Progenitor cell of endocrine pancreas (in vitro differentiated cells): ENCODE data around the gene LMO2. TPM values are rescaled to one million over a fixed set of nuclear protein-coding genes. Genes with fewer than 3 reads are reported as not detected.

Source experiments
- DNase-seq: peaks from one replicate; pipeline ENCODE4 v3.0.0; 2021; ENCODE audit warnings: low spot score; ENCODE audit not compliant: unreplicated experiment
- H3K27ac Mint-ChIP-seq: 2 replicates; pipeline ENCODE4 v1.8.0; 2021; ENCODE audit warnings: mild to moderate bottlenecking, moderate library complexity, mixed read lengths
- H3K27me3 Mint-ChIP-seq: 2 replicates; pipeline ENCODE4 v1.8.0; 2021; ENCODE audit warnings: mixed read lengths
- H3K36me3 Mint-ChIP-seq: 2 replicates; pipeline ENCODE4 v1.8.0; 2022; ENCODE audit warnings: mixed read lengths; ENCODE audit not compliant: insufficient read depth
- H3K4me1 Mint-ChIP-seq: 2 replicates; pipeline ENCODE4 v1.8.0; 2021; ENCODE audit warnings: low read depth, mixed read lengths
- H3K4me3 Mint-ChIP-seq: 2 replicates; pipeline ENCODE4 v1.8.0; 2021; ENCODE audit warnings: low read depth, mild to moderate bottlenecking, moderate library complexity, mixed read lengths
- H3K9me3 Mint-ChIP-seq: 2 replicates; pipeline ENCODE4 v1.8.0; 2021; ENCODE audit warnings: low read depth, mixed read lengths
- total RNA-seq: library from RNA; stranded (reverse); gene quantifications from 2 replicates; pipeline ENCODE4 v1.2.1, GENCODE V29; 2021
- TF ChIP-seq, protein P1 (sequence below): fragments of 200-600 bp; sonication (generic); IDR thresholded peaks from one replicate; pipeline ENCODE4 v1.5.0; 2021; ENCODE audit warnings: antibody characterized with exemption, mild to moderate bottlenecking; ENCODE audit not compliant: unreplicated experiment

The LMO2 gene
- total RNA-seq, 1 donor from 2014 or later: 0.36 TPM

DNA sequence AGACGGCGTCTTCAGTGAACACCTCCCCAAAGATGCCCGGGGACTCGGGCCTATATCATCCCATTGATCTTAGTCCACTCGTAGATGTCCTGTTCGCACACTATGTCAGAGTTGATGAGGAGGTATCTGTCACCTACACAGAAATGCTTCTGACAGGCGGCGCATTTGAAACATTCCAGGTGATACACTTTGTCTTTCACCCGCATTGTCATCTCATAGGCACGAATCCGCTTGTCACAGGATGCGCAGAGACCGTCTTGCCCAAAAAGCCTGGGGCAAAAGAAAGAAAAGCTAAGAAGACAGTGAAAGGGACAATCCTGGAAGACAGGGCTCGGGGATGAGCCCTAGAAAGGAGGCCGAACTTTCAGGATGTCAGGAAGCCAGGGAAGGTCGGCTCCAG, 32.6 kb downstream of the LMO2 start:
- TF ChIP-seq, protein P1, sequence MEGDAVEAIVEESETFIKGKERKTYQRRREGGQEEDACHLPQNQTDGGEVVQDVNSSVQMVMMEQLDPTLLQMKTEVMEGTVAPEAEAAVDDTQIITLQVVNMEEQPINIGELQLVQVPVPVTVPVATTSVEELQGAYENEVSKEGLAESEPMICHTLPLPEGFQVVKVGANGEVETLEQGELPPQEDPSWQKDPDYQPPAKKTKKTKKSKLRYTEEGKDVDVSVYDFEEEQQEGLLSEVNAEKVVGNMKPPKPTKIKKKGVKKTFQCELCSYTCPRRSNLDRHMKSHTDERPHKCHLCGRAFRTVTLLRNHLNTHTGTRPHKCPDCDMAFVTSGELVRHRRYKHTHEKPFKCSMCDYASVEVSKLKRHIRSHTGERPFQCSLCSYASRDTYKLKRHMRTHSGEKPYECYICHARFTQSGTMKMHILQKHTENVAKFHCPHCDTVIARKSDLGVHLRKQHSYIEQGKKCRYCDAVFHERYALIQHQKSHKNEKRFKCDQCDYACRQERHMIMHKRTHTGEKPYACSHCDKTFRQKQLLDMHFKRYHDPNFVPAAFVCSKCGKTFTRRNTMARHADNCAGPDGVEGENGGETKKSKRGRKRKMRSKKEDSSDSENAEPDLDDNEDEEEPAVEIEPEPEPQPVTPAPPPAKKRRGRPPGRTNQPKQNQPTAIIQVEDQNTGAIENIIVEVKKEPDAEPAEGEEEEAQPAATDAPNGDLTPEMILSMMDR: no peak
- DNase-seq: no peak
- H3K4me1 Mint-ChIP-seq: peaks cover 3% of the 10 kb centered on the region
- no peaks in the 10 kb centered on the region for H3K9me3 Mint-ChIP-seq
- no peak overlapping the region for H3K4me3 Mint-ChIP-seq
- no peak overlapping the region for H3K27ac Mint-ChIP-seq
- H3K36me3 Mint-ChIP-seq: no peaks in the 10 kb centered on the region
- peaks cover 70% of the 10 kb centered on the region for H3K27me3 Mint-ChIP-seq

DNA sequence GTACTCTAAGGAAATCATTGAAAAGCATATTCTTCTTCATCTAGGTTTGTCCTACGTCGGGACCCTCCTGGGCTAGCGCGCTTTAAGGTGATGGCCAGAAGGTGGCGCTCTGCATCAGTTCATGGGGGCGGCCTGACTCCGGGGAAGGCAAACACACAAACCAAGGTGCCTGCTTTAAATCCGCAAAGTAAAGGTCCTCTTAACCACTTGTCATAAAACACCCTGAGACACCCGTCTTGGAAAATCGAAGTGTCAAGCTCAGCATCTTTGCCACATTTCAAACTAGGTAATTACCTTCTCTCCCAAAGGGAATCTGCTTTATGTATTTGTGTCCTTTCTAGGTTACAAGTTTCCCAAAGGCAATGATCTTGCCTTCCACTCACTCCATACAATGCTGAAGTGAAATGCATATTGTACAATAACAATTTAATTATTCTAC, 33.9 kb downstream of the LMO2 start:
- H3K4me3 Mint-ChIP-seq: no peak overlapping the region
- H3K9me3 Mint-ChIP-seq: no peaks in the 10 kb centered on the region

GRCh38 chr11:33855500-33855899, 36.4 kb downstream of the LMO2 start:
- Mint-ChIP-seq H3K27ac (no peak overlapping the region), H3K27me3 (peaks cover 58% of the 10 kb centered on the region)
- TF ChIP-seq, protein P1: no peak

More for the DNA sequence above, 33.9 kb downstream of the LMO2 start:
- Mint-ChIP-seq H3K27ac (no peak overlapping the region), H3K36me3 (no peaks in the 10 kb centered on the region), H3K4me1 (peaks cover 3% of the 10 kb centered on the region), H3K27me3 (peaks cover 66% of the 10 kb centered on the region)
- peak; percentile 71 for DNase-seq
- TF ChIP-seq, protein P1: peak; percentile 98

GRCh38 chr11:33848717-33849390, 43.0 kb downstream of the LMO2 start:
- Mint-ChIP-seq H3K9me3 (no peaks in the 10 kb centered on the region), H3K27me3 (peaks cover 32% of the 10 kb centered on the region)
- TF ChIP-seq, protein P1: no peak

More at GRCh38 chr11:33855500-33855899, 36.4 kb downstream of the LMO2 start:
- no peak for DNase-seq
- no peaks in the 10 kb centered on the region for H3K36me3 Mint-ChIP-seq
- no peak overlapping the region for H3K4me3 Mint-ChIP-seq
- H3K9me3 Mint-ChIP-seq: no peaks in the 10 kb centered on the region
- peaks cover 3% of the 10 kb centered on the region for H3K4me1 Mint-ChIP-seq

DNA sequence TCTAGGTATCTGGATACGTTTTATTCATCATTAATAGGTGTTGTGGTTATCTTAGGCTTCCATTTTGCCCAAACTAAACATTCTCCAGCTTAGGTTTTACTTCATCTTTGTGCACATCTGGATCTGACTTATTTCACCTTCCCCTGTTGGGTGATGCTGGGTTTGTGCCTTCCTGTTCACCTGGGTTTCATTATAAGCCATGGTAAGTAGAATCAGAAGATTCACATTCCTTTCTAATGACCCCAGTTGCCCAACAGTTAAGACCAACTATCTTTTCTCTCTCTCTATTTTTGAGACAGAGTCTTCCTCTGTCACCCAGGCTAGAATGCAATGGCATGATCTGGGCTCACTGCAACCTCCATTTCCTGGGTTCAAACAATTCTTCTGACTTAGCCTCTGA, 44.6 kb downstream of the LMO2 start:
- Mint-ChIP-seq H3K4me1 (no peaks in the 10 kb centered on the region), H3K9me3 (no peaks in the 10 kb centered on the region), H3K27me3 (peaks cover 19% of the 10 kb centered on the region), H3K36me3 (no peaks in the 10 kb centered on the region), H3K27ac (no peak overlapping the region), H3K4me3 (no peak overlapping the region)
- TF ChIP-seq, protein P1: no peak
- no peak for DNase-seq

More at GRCh38 chr11:33848717-33849390, 43.0 kb downstream of the LMO2 start:
- no peak overlapping the region for H3K4me3 Mint-ChIP-seq
- no peak overlapping the region for H3K27ac Mint-ChIP-seq
- no peaks in the 10 kb centered on the region for H3K4me1 Mint-ChIP-seq
- H3K36me3 Mint-ChIP-seq: no peaks in the 10 kb centered on the region
- no peak for DNase-seq
